DOHH2 (cell line): ENCODE data around the gene TUBA4A.
"Not testable (repeated sequence)": the region's sequence is repeated elsewhere in the genome, so short reads cannot be mapped to it uniquely, and the experiment has no call there.

Experiments used
- H3F3A ChIP-seq: fragments of 200-600 bp; sonication (generic), shearing (Covaris generic); 2 replicates; pipeline ENCODE4 v1.6.0; 2016; ENCODE audit warnings: antibody characterized with exemption, mild to moderate bottlenecking; ENCODE audit not compliant: control insufficient read depth, insufficient read depth
- H3K27ac ChIP-seq: fragments of 200-600 bp; sonication (generic); 2 replicates; pipeline ENCODE4 v1.5.1; 2014; ENCODE audit warnings: low read depth, mild to moderate bottlenecking, low read length, moderate library complexity
- H3K27me3 ChIP-seq: fragments of 200-600 bp; sonication (generic); 2 replicates; pipeline ENCODE4 v1.6.1; 2014; ENCODE audit warnings: mild to moderate bottlenecking, low read length, mixed read lengths; ENCODE audit not compliant: control insufficient read depth
- H3K36me3 ChIP-seq: fragments of 200-600 bp; sonication (generic); 2 replicates; pipeline ENCODE4 v1.6.1; 2014; ENCODE audit warnings: mild to moderate bottlenecking, low read length, moderate library complexity, mixed read lengths; ENCODE audit not compliant: control insufficient read depth
- H3K4me1 ChIP-seq: fragments of 200-600 bp; sonication (generic); 2 replicates; pipeline ENCODE4 v1.6.1; 2014; ENCODE audit warnings: mild to moderate bottlenecking, low read length, mixed read lengths; ENCODE audit not compliant: control insufficient read depth
- H3K4me2 ChIP-seq: fragments of 200-600 bp; sonication (generic); 2 replicates; pipeline ENCODE4 v1.6.0; 2014; ENCODE audit warnings: mild to moderate bottlenecking, low read length, moderate library complexity
- H3K4me3 ChIP-seq: fragments of 200-600 bp; sonication (generic); 2 replicates; pipeline ENCODE4 v1.5.1; 2014; ENCODE audit warnings: mild to moderate bottlenecking, low read length, mixed read lengths
- H3K79me2 ChIP-seq: fragments of 200-600 bp; sonication (generic); 2 replicates; pipeline ENCODE4 v1.6.1; 2014; ENCODE audit warnings: mild to moderate bottlenecking, low read length, mixed read lengths; ENCODE audit not compliant: control insufficient read depth
- H3K9me2 ChIP-seq: fragments of 200-600 bp; sonication (generic); replicated peaks from 2 replicates; pipeline ENCODE4 v1.6.1; 2014; ENCODE audit warnings: mild to moderate bottlenecking, low read length, mixed read lengths; ENCODE audit not compliant: control insufficient read depth
- H3K9me3 ChIP-seq: fragments of 200-600 bp; sonication (generic); 2 replicates; pipeline ENCODE4 v1.6.1; 2014; ENCODE audit warnings: antibody characterized with exemption, low read length, mixed read lengths; ENCODE audit not compliant: control insufficient read depth, insufficient read depth
- H4K20me1 ChIP-seq: fragments of 200-600 bp; sonication (generic); 2 replicates; pipeline ENCODE4 v1.6.0; 2014; ENCODE audit warnings: low read depth, mild to moderate bottlenecking, antibody characterized with exemption, low read length, moderate library complexity; ENCODE audit not compliant: control insufficient read depth, insufficient read depth
- CTCF ChIP-seq: fragments of 200-600 bp; sonication (generic); IDR thresholded peaks from one replicate; pipeline ENCODE4 v1.5.1; 2014; ENCODE audit warnings: antibody characterized with exemption, mild to moderate bottlenecking, low read depth, low read length; ENCODE audit not compliant: poor library complexity, severe bottlenecking
- EZH2phosphoT487 ChIP-seq: fragments of 200-600 bp; sonication (generic); IDR thresholded peaks from 2 replicates; pipeline ENCODE4 v1.6.1; 2017; ENCODE audit warnings: borderline replicate concordance, mild to moderate bottlenecking, antibody characterized with exemption, low read length, moderate library complexity, mixed read lengths

Gene TUBA4A

GRCh38 chr2:219289195-219289536 lies 35.4 kb upstream of the TUBA4A start:
- H3F3A ChIP-seq: no peaks in the 10 kb centered on the region
- no peak overlapping the region for H3K4me3 ChIP-seq
- H3K27ac ChIP-seq: no peak overlapping the region
- no peaks in the 10 kb centered on the region for H3K9me3 ChIP-seq
- H3K4me1 ChIP-seq: peaks cover 6% of the 10 kb centered on the region
- no peak for TF ChIP-seq EZH2phosphoT487
- TF ChIP-seq CTCF: no peak
- no peaks in the 10 kb centered on the region for H3K27me3 ChIP-seq
- H3K4me2 ChIP-seq: no peak overlapping the region
- no peaks in the 10 kb centered on the region for H3K79me2 ChIP-seq
- peaks cover 3% of the 10 kb centered on the region; the same call in 1 of the 2 replicates for H3K36me3 ChIP-seq
- H3K9me2 ChIP-seq: no peaks in the 10 kb centered on the region
- H4K20me1 ChIP-seq: no peaks in the 10 kb centered on the region

- H3K27me3 ChIP-seq: no peaks in the 10 kb centered on the region
- TF ChIP-seq CTCF (no peak), EZH2phosphoT487 (no peak)
- no peak overlapping the region for H3K4me2 ChIP-seq
- no peaks in the 10 kb centered on the region for H4K20me1 ChIP-seq
- H3K36me3 ChIP-seq: peaks cover 11% of the 10 kb centered on the region; the same call in 1 of the 2 replicates
- H3F3A ChIP-seq: no peaks in the 10 kb centered on the region
- no peak overlapping the region for H3K27ac ChIP-seq
- no peak overlapping the region for H3K4me3 ChIP-seq
- H3K9me3 ChIP-seq: no peaks in the 10 kb centered on the region
- H3K4me1 ChIP-seq: no peaks in the 10 kb centered on the region
- H3K79me2 ChIP-seq: no peaks in the 10 kb centered on the region
- no peaks in the 10 kb centered on the region for H3K9me2 ChIP-seq
Measured at GRCh38 chr2:219287580-219288265, 34.0 kb upstream of the TUBA4A start.

GRCh38 chr2:219287116-219287440 lies 33.4 kb upstream of the TUBA4A start:
- not testable (repeated sequence) for H3K4me1 ChIP-seq, H3K27ac ChIP-seq, H3K27me3 ChIP-seq, H3F3A ChIP-seq, H3K79me2 ChIP-seq, H3K4me2 ChIP-seq, H4K20me1 ChIP-seq, H3K4me3 ChIP-seq, H3K9me3 ChIP-seq, H3K9me2 ChIP-seq
- peaks cover 17% of the 10 kb centered on the region for H3K36me3 ChIP-seq

GRCh38 chr2:219286436-219287115 lies 32.9 kb upstream of the TUBA4A start:
- H3K27ac ChIP-seq: no peak overlapping the region
- no peaks in the 10 kb centered on the region for H3K9me2 ChIP-seq
- H3K36me3 ChIP-seq: peaks cover 22% of the 10 kb centered on the region
- TF ChIP-seq CTCF: no peak
- no peak for TF ChIP-seq EZH2phosphoT487
- H3F3A ChIP-seq: no peaks in the 10 kb centered on the region
- H3K4me1 ChIP-seq: no peaks in the 10 kb centered on the region
- no peaks in the 10 kb centered on the region for H3K27me3 ChIP-seq
- H3K4me2 ChIP-seq: no peak overlapping the region
- H3K79me2 ChIP-seq: no peaks in the 10 kb centered on the region
- no peaks in the 10 kb centered on the region for H4K20me1 ChIP-seq
- H3K9me3 ChIP-seq: no peaks in the 10 kb centered on the region
- H3K4me3 ChIP-seq: no peak overlapping the region
